A204.1 (cell line): Measurements from ENCODE around the gene CRTAC1.

Source experiments
- FAIRE-seq: peaks from 2 replicates; lab custom pipeline; 2012; peaks lifted over from hg19 to GRCh38; lab: Jason Lieb, UNC

CRTAC1 gene

DNA sequence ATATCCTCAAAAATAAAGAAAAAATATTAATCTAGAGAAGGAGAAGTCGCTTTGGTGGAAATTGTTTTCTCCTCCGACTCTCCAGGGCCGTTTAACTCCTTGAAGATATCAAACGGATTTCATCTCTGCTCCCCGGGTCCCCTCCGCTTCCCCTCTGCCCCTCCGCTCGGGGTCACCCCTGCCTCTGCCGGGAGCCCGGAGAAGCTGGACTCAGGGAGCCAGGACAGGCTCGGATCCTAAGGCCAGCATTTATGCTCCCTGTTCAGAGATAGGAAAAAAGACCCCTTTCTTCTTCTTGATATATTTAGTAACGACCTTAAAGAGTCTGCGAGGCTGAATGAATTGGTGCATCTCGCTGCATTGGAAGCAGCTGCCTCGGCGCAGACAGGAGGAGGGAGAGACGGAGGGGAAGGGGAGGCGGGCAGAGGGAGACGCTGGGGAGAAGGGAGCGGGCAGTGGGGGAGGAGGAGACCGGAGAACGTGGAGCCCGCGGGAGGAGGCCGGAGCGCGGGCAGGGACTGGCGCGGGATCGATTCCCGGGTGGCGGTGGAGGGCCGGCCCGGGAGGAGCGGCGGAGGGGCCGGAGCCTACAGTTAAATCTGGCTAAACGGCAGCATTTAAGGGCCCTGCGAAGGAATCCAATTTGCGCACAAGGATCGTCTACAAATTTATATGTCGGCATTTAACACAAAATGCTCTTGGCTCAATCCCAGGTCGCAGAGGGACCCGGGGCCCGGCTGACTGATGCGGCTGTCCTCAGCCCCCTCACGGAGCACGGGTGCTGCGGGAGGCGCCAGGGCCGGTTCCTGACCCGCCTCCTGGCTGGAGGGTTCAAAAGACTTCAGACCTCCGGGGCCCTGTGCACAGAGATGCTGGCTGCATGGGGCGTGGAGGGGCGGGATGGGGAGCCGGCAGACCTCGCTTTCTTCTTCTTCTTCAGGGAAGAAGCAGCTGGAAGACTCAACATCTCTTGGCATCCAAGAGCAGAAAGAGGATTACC is 55.6 kb downstream of the CRTAC1 start:
- FAIRE-seq = no peak

GRCh38 chr10:97974100-97974499 is 56.3 kb downstream of the CRTAC1 start:
- FAIRE-seq = no peak

DNA sequence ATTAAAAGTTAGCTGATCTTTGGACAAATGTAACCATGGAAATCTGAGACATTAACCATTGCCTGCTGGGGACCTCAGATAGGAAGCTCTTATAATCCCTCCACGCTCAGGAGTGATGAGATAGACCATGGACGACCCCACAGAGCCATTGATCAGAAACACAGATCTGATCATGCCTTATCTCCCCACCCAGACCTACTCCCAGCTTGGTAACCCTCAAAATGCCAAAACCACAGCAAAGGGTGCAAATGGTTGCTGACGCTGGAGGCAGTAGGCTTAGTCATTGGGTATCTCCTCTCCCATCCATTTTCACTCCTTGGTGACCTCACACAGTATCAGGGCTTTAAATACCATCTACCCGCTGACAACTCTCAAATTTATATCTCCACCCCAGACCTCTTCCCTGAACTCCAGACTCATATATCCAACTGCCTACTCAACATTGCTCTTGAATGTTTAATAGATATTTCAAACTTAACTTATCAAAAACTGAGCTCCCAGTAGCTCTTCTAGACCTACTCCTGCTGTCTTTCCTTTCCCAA is 60.8 kb downstream of the CRTAC1 start:
- FAIRE-seq = no peak

DNA sequence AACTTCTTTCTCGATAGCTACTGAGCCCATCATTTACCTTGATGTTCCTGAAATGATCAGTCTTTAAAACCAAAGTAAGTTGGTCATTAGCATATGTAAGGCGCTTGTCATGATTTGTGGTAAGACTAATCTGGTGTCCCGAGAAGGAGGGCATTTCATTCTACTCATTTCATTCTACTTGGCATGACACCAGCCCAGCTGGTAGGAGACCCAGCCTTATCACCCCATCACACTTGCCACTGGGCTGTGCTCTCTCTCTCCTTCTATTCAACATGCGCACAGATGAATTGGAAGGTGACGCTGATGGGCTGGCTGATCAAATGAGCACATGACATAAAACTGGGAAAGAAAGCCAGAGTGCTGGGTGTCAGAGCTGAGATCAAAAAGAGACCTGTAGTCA is 65.7 kb downstream of the CRTAC1 start:
- FAIRE-seq = no peak

DNA sequence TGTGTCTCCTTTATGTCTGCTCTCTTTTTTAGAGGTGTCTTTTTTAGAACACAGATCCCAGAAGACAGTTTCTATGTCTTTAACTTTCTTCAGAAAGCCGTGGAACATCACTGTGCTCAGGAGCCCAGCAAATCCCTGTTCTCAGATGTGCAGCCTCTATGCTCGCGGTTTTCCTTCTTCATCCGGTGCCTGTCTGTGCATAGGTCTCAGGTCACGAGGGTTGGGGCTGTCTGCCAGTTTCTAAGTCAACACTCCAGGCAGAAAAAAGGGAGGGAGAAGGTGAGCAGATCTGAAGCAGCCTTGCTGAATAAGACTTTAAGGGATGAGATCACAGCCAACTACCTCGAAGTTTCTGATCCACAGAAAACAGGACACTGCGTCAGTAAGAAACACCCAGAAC is 68.5 kb downstream of the CRTAC1 start:
- FAIRE-seq = no peak

GRCh38 chr10:97960269-97961056 is 70.0 kb downstream of the CRTAC1 start:
- FAIRE-seq = no peak

DNA sequence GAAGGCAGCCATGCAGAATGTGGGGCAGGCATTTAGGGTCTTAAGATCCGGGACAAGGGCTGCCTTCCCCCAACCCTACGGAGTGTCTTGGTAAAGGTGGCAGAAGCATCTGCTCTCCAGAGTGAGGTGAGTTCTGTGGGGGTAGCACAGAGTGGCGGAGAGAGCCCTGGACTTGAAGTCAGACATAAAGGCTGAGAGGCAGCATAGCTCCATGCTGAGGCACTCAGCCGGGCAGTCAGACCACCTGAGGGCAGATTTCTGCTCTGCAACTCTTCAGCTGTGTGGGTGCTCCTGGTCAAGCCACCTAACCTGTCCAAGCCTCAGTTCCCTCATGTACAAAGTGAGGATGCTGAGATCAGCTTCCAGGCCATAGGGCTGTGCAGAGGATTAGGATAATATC is 81.0 kb downstream of the CRTAC1 start:
- FAIRE-seq = no peak

GRCh38 chr10:97948822-97949221 is 81.6 kb downstream of the CRTAC1 start:
- no peak for FAIRE-seq

DNA sequence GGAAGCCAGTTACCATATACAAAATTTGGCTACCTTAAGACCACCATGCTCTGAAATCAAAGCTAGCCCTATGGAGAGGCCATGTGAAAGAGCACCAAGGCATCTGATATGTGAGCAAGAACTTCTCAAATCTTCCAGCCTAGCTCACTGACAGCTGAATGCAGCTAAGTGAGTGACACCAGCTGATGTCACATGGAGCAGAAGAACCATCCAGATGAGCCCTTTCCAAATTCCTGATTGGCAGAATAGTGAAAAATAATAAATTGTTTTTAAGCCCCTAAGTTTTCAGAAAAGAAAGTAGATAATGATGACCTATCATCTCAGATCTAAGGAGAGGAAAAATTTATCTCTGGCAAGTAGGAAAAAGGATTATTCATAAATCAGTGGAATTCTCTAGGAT is 85.6 kb downstream of the CRTAC1 start:
- FAIRE-seq = no peak

DNA sequence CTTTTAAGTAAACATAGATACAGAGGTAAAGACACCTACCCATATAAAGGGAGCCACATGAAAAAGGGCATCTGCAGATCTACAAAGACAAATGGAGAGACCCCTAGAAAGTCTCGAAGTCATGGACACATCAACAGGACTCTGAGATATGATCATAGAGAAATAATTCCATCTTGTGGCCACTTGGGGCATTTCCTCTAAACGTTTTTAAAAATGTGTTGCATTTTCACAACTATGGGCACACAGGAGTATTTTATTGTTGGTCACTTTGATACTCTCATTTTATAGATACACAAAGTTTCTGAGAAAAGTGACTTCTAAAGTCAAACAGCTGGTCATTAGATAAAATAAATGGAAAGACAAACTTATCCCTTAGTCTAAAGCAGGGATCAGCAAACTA is 87.1 kb downstream of the CRTAC1 start:
- no peak for FAIRE-seq

DNA sequence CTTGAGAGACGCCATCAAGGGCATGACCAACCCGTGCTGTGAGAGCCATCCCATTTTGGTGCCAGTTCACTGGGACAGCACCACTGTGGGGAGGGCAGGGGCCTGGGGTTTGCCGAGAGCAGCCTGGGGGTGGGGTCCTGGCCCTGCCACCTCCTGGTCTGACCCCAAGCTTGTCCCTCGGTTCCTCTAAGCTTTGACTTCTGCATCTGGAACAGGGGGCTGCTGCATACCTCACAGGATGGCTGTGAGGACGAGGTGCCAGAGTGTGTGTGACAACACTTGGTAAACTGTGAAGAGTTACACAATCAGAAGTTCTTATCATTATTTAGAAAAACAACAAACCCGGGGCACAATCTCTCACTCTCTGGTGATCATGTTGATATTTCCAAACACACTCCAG is 89.9 kb downstream of the CRTAC1 start:
- FAIRE-seq = no peak

DNA sequence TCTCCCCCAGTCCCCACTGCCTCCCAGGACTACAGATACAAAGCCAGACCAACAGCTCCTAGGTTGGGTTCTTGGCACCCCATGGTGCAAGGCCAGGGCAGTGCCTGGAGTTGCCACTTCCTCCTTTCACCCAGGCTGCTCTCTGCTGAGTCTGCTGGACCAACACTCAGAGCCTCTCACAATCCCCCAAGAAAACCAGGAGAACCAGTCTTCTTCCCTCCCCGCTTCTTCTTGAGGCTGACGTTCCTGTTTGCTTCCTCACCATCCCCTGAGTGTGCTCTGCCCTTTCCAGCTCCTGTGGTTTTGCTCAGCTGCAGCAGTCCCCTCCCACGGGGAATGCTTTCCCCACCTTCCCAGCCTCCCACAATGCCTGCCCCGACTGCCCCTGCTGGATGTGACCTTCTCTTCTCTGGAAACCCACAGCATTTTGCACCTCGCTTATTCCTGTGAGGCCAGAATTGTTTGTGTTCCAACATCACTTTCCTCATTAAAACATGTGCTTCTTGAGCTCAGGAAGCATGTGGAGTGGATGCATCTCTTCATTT is 90.9 kb downstream of the CRTAC1 start:
- FAIRE-seq = no peak

DNA sequence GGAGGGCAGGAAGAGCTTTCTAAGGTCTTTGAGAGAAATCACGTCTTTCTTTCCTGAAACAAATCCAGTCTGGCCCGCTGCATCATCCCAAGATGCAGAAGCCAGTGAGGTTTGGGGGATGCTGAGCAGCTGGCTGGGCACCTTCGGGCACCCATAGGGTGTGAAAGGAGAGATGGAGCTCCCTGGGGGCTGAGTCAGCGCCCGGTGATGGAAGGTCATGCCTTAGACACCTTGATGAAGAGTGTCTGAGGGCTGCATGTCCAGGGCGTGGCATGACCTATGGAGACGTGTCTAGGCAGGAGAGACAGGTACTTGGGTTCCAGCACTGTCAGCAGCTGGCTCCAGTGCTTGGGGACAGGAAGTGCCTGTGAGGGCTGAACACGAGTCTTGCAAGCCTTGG is 92.5 kb downstream of the CRTAC1 start:
- FAIRE-seq = no peak

DNA sequence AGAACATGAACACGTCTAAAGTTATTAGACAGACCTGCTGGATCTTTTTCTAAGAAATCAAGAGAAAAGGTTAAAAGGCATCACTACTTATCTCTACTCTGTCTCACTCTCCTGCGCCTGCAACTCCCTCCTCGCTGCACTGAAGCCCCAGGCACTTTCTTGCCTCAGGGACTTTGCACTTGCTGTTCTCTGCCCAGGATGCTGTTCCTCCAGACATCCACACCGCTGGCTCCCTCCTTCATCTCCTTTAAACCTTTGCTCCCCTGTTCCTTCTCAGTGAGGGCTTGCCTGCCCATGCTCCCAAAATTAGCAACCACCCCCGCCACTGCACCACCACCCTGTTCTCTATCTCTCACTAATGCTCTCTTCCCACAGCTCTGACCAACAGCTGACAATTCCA is 93.4 kb downstream of the CRTAC1 start:
- no peak for FAIRE-seq

DNA sequence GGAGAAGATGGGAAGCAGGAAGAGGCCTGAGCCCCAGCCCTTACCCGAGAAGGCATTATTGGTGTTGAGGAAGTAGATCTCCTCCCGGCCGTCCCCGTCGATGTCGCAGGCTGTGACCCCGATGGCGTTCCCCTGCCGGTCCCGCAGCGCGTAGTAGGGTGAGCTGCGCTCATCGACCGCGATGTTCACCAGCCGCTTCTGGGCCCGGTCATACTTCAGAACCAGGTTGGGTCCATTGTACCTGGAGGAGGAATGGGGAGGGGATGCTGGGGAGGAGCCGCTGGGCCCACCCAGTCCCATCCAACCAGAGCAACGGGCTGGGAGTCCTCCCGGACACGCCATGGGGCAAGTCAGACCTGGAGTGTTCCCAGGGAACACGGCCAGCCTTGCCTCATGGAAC is 94.3 kb downstream of the CRTAC1 start:
- no peak for FAIRE-seq

- FAIRE-seq = no peak
Measured at GRCh38 chr10:97932932-97933530, 97.4 kb downstream of the CRTAC1 start.

DNA sequence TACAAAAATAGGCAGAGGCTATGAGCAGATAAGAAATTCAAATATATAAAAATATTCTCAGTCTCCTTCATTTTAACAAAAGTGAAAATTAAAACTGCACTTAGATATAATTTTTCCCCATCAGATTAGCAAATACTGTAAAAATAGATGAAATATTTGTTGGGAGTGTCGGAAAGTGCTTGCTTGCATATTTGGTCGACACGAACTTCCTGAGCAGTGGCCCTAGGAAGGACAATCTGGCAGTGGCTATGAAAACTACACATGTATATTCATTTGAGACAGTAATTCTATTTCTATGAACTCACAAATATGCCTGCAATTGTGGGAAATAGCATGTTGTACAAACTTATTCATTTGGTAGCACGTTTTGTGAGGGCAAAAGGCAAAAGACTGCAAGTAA is 99.4 kb downstream of the CRTAC1 start:
- no peak for FAIRE-seq

- no peak for FAIRE-seq
Measured at GRCh38 chr10:97928897-97929296, 101.5 kb downstream of the CRTAC1 start.

- FAIRE-seq = no peak
Measured at GRCh38 chr10:97927622-97928021, 102.8 kb downstream of the CRTAC1 start.

GRCh38 chr10:97926055-97926454 is 104.4 kb downstream of the CRTAC1 start:
- no peak for FAIRE-seq

DNA sequence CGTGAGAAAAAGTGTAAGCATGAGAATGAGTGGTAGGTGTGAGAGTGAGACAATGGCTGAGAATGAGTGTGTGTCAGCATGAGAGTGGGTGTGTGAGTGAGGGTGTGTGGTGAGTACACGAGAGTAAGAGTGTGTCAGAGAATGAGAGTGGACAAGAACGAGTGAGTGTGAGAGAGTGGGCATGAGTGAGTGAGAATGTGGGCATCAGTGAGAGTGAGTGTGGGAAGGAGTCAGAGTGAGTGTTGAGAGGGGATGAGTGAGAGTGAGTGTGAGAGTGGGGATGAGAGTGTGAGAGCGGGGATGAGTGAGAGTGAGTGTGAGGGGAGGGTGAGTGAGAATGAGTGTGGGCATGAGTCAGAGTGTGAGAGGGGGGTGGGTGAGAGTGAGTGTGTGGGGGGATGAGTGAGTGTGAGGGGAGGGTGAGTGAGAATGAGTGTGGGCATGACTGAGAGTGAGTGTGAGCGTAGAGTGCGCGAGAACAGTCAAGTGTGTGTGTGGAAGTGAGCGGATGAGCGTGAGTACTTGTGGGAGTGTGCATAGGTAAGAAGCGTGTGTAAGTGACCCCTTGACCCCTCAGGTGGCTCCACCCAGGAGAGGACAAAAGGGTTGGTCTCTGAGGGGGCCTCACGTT is 105.0 kb downstream of the CRTAC1 start:
- no peak for FAIRE-seq

DNA sequence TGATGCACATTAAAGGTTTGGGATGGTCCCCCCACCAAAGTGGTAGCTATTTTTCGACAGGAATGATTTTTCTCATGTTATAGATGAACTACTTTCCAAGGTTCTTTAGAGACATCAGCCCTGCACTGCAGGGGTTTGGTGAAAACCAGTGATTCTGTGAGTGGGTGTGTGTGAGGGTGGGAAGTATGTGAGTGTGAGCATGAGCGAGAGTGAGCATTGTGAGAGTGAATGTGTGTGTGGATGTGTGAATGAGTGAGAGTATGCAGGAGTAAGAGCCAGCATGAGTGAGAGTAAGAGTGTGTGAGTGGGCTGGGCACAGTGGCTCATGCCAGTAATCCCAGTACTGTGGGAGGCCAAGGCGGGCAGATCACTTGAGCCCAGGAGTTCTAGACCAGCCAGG is 105.7 kb downstream of the CRTAC1 start:
- FAIRE-seq = no peak
